BJ (cell line): ENCODE results near the gene CABP4. TPM values are rescaled to one million over a fixed set of nuclear protein-coding genes. Genes with fewer than 3 reads are reported as not detected.

Experiments used
- CTCF ChIA-PET: fragments of 350-600 bp; formaldehyde crosslinking; extraction: SDS; loops from one replicate; lab custom pipeline; 2021; ENCODE audit warnings: antibody characterized with exemption, inconsistent platforms; lab: Yijun Ruan, JAX
- POLR2A ChIA-PET: fragments of 300-600 bp; sonication (Branson Sonifier 250); formaldehyde crosslinking; extraction: SDS; loops from one replicate; lab custom pipeline; 2021; ENCODE audit warnings: antibody characterized with exemption; lab: Charles Lee
- DNase-seq: peaks from one replicate; pipeline ENCODE4 v3.0.0-alpha.2; 2011; ENCODE audit warnings: low read depth
- H3K27me3 ChIP-seq: 2 replicates; pipeline ENCODE4 v1.6.0; 2011; ENCODE audit warnings: low read length; ENCODE audit not compliant: control insufficient read depth, insufficient read depth
- H3K36me3 ChIP-seq: 2 replicates; pipeline ENCODE4 v1.5.1; 2011; ENCODE audit warnings: low read length; ENCODE audit not compliant: control insufficient read depth, insufficient read depth
- H3K4me3 ChIP-seq: 2 replicates; pipeline ENCODE4 v1.5.1; 2011; ENCODE audit warnings: low read depth, mild to moderate bottlenecking, control low read depth, low read length
- polyA plus RNA-seq: library from polyadenylated mRNA; depleted of rRNA; stranded (reverse); fragments of >200 nt; gene quantifications from 2 replicates; pipeline ENCODE4 v1.2.3, GENCODE V29; 2011
- TF ChIP-seq, protein P1 (sequence below): IDR thresholded peaks from 2 replicates; pipeline ENCODE4 v1.5.1; 2011; ENCODE audit warnings: low read depth, mild to moderate bottlenecking, control low read depth, inconsistent platforms, low read length, moderate library complexity; ENCODE audit not compliant: insufficient read depth

The CABP4 gene
- polyA plus RNA-seq, 1 experiment, result not detected

DNA sequence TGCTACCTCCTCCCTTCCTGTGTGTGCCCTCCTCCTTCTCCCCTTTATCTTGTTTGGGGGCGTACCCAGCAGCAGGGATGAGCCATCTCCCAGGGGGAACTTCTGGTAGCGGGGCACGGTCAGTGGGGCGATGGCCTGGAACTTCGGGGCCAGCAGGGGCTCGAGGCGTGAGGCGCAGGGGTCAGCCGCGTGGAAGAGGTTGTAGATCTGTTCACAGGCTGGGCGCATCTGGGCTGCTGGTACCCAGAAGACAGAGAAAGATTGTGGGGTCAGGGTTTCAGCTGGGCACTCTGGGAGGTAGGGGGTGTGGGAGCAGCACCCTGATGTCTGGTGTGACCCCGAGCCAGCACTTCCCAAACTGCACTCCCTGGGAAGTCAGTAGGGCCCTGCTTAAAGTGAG, 41.0 kb downstream of the CABP4 start:
- Histone ChIP-seq H3K4me3 (no peak overlapping the region), H3K36me3 (peaks cover 23% of the 10 kb centered on the region), H3K27me3 (no peaks in the 10 kb centered on the region)
- DNase-seq, result no peak
- CTCF ChIA-PET, result no interaction called here
- TF ChIP-seq, protein P1, sequence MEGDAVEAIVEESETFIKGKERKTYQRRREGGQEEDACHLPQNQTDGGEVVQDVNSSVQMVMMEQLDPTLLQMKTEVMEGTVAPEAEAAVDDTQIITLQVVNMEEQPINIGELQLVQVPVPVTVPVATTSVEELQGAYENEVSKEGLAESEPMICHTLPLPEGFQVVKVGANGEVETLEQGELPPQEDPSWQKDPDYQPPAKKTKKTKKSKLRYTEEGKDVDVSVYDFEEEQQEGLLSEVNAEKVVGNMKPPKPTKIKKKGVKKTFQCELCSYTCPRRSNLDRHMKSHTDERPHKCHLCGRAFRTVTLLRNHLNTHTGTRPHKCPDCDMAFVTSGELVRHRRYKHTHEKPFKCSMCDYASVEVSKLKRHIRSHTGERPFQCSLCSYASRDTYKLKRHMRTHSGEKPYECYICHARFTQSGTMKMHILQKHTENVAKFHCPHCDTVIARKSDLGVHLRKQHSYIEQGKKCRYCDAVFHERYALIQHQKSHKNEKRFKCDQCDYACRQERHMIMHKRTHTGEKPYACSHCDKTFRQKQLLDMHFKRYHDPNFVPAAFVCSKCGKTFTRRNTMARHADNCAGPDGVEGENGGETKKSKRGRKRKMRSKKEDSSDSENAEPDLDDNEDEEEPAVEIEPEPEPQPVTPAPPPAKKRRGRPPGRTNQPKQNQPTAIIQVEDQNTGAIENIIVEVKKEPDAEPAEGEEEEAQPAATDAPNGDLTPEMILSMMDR, result no peak
- POLR2A ChIA-PET, result no interaction called here

DNA sequence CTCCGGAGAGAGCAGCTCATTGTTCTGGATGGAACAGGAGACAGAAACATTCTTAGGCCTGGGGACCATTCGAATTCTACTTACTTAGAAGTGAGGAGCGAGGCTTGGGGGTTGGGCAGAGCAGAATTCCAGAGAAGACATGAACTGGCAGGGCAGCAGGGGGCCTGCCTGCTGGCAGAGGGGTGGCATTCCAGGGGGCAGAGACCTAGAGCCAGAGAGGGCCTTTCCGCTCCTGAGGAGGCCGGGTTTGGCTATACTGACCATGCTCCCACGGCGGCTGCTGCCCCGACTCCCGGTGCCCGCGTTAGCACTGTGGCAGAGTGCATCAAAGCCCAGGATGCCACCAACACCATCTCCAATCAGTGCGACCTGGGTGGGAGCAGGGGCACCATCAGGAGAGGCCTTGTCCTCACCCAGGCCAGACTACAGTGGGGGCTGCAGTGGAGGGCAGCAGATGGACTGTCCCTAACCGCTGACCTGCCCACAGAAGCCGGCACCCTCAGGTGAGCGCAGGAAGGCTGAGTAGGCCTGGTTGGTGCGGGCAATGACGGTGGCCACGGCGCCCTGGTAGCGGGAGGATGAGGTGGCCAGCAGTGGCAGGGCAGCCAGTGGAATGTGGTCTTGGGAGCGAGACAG, 42.6 kb downstream of the CABP4 start:
- POLR2A ChIA-PET, result no interaction called here
- Histone ChIP-seq H3K4me3 (no peak overlapping the region), H3K36me3 (peaks cover 16% of the 10 kb centered on the region), H3K27me3 (no peaks in the 10 kb centered on the region)
- TF ChIP-seq, protein P1, result no peak
- DNase-seq, result no peak
- CTCF ChIA-PET, result no interaction called here

DNA sequence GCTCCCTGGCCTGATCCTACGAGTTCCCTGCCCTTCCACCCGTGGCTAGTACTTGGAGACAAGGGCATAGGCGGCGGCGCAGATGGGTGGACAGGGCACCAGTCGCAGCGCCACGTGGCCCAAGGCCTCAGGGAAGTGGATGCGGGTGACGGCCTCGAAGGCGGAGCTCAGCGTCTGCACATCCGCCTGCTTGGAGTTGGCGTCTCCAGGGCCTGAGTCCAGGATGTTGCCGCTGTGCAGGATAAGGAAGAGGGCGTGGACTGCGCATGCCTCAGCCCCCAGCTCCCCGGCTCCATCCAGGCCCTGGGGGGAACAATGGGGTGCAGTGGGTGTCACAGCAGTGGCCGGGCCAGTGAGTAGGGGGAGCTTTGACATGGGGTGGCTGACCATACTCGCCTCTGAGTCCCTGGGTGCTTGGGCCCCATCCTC, 43.4 kb downstream of the CABP4 start:
- peaks cover 10% of the 10 kb centered on the region for H3K36me3 ChIP-seq
- no peak for DNase-seq
- TF ChIP-seq, protein P1, result no peak
- CTCF ChIA-PET, result interaction anchor here (1.3 kb wide), 1 partner anchor 9 kb away, joined by 3 read pairs; no protein-coding TSS in a partner anchor
- no peaks in the 10 kb centered on the region for H3K27me3 ChIP-seq
- POLR2A ChIA-PET, result no interaction called here
- H3K4me3 ChIP-seq, result no peak overlapping the region

DNA sequence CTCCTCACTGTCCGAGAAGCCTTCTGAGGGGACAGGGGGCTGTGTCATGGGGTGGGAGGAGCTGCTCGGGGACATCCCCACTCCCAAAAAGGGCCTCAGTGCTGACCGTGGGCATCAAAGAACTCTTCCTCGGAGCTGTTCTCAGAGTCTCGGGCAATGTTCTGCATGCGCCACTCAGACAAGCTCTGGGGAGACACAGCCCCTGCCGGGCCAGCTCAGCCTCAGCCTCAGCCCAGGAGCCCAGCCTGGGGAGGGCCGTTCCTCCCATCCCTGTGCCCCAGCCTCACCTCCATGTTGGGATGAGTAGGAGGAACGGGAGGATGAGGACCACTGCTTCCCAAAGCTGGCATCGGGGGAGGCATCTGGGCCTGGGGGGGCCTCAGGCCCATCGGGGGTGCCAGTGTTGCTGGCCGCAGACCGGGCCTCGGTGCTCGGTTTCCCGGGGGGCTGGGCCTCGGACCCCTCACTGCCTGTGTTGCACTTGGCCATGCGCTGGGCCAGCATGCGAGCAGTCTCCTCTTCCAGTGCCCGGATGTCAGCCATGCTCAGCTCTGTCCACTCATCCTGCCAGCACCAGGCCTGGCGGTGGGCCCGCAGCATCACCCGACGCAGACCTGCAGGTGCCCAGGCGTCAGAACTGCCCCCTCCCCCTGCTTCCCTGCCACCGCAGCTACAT, 44.8 kb downstream of the CABP4 start:
- Histone ChIP-seq H3K27me3 (no peaks in the 10 kb centered on the region), H3K4me3 (no peak overlapping the region), H3K36me3 (peaks cover 10% of the 10 kb centered on the region)
- TF ChIP-seq, protein P1, result no peak
- POLR2A ChIA-PET, result no interaction called here
- CTCF ChIA-PET, result interaction anchor here (1.3 kb wide), 1 partner anchor 10 kb away, joined by 3 read pairs; no protein-coding TSS in a partner anchor
- DNase-seq, result no peak

DNA sequence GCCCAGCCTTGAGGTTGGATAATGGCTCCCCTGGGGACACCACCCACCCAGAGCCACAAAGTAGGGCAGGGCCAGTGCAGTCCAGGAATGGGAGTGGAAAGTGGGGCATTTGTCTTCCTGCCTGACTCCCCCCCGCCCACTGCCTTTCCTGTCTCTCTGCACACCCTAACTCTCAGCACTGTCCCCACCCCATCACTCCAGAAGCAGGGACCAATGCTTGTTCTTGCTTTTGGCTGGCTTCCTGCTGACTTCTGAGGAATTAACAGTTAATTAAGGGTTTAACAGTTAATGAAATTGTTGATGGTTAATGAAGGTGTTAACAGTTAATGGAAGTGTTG, 45.3 kb downstream of the CABP4 start:
- POLR2A ChIA-PET, result interaction anchor here (0.6 kb wide), 1 partner anchor 43 kb away, joined by 3 read pairs; no protein-coding TSS in a partner anchor
- no peak for DNase-seq
- TF ChIP-seq, protein P1, result no peak
- Histone ChIP-seq H3K27me3 (no peaks in the 10 kb centered on the region), H3K4me3 (no peak overlapping the region), H3K36me3 (peaks cover 10% of the 10 kb centered on the region)
- CTCF ChIA-PET, result interaction anchor here (1.2 kb wide), 1 partner anchor 143 kb away, joined by 3 read pairs; no protein-coding TSS in a partner anchor
